NCI-H2196 treated with DMSO at 0.1 percent for 48 hours (cell line): ENCODE data around the gene NIT2.
"Not testable (repeated sequence)": the region's sequence is repeated elsewhere in the genome, so short reads cannot be mapped to it uniquely, and the experiment has no call there.

Source experiments
- DNase-seq: peaks from one replicate; lab custom pipeline; 2025; ENCODE audit not compliant: unreplicated experiment; lab: John Stamatoyannopoulos, UW

The NIT2 gene

DNA sequence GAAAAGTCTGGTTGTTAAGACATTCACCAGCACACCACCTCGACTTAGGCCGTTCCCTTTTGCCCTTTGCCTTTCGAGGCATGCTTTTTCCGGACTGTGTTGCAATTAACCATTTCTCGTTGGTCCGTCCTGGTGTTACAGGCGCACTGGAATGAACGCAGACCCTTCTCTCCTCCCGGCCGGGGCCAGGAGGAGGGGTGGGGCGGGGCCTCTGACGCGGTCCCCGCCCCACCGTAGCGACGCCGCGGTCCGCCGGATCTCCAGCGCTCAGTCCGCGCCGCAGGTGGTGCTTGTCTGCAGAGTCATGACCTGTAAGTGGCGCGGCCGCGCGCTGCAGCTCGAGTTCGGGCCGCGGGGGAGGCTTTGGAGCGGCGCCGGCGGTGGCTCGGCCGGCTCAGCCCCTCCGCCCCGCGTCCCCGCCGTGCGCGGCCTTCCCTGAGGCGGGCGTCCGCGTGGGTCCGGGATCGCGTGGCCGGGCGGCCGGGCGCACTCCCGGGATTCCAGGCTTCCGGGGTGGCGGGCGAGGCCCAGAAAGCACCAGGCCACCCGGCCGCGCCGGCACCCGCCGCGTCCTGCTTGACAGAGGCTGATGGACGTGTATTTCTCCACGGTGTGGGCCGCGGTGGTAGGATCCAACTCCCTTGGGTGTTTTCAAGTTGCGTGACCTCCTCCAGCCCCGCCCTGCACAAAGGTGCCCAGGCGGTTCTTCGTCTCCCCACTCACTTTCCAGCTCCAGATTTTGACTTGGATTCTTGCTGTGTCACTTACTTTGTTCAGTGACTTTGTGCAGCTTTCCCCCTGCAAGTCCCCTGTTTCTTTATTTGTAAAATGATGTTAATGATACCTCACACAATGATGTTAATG, at the start of gene NIT2:
Gene NIT2, plus strand, starts transcription at position 270 of the 864 bp plus-strand sequence. Its CDS starts 35 bp downstream, at position 305.
- peak; percentile 89 for DNase-seq

- no peak for DNase-seq
Observed at GRCh38 chr3:100288288-100288894, 46.2 kb upstream of the NIT2 start.

DNA sequence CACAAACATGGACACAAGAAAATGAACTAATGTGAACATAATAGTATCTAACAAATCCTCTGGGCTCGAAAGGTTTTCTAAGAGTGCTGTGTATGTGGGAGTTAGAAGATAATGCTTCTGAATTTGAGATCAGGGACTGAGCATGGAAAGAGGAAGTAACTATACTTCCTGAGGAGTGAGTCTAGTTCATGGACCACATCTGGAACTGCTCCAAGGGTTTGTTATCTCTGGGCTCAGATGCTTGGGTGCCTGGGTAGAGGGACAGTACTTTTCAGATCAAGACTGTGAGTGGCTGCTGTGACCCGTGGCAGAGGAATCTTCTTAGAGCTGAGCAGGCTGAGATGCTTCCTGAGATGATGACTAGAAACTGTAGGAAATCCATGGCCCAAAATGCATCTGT, 45.2 kb upstream of the NIT2 start:
- no peak for DNase-seq

GRCh38 chr3:100295089-100295488, 39.5 kb upstream of the NIT2 start:
- DNase-seq: no peak

DNA sequence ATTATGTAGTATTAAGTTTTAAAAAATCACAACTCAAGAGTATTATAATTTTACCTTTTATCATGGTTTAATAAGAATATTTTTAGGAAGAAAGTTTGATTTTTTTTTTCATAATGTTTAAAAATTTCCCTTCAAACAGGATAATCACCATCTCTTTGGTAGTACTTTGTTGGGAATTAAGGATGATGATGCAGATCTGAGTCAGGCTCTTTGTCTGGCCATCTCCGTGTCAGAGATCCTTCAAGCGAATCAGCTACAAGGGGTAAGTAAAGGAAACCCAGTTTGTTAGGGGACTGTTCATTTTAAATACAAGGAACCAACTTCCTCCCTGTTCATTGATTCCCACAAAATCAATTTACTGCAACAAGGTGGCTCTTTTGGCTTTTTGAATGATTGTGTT, 36.8 kb upstream of the NIT2 start:
- DNase-seq: no peak

GRCh38 chr3:100299016-100299415, 35.5 kb upstream of the NIT2 start:
- DNase-seq: no peak

DNA sequence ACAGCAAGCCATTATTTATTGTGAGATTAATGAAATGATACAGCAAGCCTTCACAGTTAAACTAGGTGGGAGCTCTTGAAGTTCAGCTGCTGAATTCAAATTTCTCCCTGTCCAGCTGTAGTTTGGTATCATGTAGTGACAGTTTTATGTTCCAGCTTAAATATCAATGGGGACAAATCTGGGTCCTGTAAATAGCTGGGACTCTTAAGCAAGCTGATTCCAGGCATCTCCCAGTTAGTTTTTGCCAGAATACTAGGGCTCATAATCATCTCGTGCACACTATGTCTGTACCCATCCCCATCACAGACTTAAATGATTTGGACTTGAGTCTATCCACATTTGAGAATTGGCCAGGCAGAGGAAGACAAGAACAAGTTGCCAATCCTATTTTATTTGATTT, 27.9 kb upstream of the NIT2 start:
- no peak for DNase-seq

DNA sequence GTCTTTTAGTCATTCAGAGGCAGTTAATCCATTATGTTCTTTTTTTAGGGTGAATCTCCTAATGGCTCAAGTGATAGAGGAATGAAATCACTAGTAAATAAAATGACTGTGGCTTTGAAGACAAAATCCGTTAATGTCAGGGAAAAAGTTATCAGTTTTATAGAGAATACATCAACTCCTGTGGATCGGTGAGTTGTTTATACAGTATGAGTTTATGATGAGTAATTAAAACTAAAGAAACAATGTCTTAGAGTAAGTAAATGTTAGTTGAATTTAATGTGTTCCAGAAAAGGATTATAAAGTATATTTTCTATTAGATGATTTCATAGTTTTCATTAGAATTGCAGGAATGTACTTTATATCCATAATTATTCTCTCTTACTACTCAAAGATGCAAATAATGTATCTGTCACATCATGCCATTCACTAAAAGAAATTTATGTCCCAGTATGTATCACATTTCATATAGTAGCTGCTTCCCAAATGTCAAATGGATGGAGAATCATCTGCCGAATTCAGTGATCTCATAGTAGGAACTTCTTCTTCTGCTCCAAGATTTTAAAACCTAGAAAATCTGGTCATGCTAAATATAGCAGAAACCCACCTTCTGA, 24.1 kb upstream of the NIT2 start:
- DNase-seq: no peak

DNA sequence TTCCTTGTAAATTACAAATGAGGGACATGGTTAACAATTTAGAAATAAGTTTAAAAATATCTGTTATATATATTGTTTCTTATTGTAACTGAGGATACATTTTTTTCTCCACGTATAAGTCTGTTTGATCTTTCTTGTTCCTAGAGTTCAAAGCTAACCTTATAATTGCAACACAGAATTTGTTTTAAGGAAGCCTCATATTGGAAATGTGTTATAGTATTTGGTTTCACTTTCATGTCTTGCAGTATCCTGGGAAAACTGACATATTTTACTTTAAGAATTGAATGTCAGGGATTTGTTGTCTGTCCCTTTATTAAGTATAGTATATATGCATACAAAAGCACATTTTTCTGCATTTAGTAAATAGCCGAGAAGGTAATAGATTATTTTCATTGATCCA, 23.5 kb upstream of the NIT2 start:
- no peak for DNase-seq

GRCh38 chr3:100316641-100317069, 17.9 kb upstream of the NIT2 start:
- no peak for DNase-seq

- DNase-seq: no peak
Observed at GRCh38 chr3:100317912-100318311, 16.6 kb upstream of the NIT2 start.

GRCh38 chr3:100319951-100320350, 14.6 kb upstream of the NIT2 start:
- DNase-seq: no peak

DNA sequence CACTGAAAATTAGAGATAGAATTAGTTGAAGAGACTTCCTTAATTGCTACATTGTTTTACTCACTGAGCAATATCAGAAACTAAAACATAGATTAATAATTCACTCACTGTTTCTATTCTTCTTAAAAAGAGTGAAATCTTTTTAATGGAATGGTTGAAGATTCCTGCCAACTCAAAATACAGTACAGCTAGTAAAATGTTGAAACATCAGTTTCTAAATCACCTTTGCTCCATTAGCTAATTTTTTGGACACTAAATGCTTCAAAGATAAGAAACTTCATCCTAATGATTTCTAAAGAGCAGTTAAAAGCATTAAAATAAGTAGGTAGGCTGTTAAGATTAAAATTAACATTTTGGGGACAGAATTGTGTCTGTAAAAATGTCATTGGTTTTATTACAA, 10.5 kb upstream of the NIT2 start:
- DNase-seq: no peak

DNA sequence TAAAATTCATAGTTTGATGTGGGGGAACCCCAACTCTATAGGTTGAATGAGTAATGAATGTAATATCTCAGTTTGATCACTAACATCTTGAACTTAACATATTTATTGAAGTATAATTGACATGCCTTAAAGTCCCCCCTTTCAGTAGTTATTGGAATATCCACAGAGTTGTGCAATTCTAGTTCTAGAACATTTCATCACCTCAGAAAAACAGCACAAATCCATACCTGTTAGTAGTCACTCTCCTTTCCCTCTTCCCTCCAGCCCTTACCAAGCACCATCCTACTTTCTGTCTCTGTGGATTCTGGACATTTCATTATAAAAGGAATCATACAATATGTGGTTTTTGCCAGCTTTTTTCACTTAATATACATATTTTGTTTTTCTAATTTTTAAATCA, 8.7 kb upstream of the NIT2 start:
- no peak for DNase-seq

DNA sequence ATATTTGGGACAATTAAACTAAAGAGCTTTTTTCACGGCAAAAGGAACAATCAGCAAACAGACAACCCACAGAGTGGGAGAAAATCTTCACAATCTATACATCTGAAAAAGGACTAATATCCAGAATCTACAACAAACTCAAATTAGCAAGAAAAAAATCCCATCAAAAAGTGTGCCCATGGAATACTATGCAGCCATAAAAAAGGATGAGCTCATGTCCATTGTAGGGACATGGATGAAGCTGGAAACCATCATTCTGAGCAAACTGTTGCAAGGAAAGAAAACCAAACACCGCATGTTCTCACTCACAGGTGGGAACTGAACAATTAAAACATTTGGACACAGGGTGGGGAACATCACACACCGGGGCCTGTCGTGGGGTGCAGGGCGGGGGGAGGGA, 7.2 kb upstream of the NIT2 start:
- DNase-seq: not testable (repeated sequence)

DNA sequence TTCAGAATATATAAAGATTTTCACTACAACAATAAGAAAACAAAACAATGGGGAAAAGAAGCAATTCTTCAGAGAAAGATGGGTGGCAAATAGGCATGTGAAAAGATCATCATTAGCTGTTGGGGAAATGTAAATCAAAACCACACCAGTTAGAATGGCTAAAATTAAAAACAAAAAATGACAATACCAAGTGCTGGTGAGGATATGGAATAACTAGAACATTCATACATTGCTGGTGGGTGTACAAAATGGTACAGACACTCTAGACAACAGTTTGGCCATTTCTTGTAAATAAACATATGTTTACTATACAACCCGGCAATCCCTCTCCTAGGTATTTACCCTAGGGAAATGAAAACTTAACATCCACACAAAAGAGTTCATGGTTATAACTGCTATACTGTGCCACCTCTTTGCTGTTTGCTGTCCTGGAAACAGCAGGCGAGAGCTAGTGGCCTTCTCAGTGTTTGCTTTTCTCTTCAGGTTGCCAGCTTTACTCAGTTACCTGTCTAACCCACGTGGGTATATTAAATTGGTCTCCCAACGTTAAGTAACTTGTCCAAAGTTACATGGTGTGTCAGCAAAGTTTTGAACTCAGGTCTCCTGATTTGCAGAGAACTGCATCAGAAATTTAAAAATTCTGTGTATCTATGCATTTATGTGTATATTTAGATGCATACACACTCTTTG, 4.6 kb upstream of the NIT2 start:
- DNase-seq: peak; percentile 8

GRCh38 chr3:100330651-100331050, 3.9 kb upstream of the NIT2 start:
- no peak for DNase-seq

DNA sequence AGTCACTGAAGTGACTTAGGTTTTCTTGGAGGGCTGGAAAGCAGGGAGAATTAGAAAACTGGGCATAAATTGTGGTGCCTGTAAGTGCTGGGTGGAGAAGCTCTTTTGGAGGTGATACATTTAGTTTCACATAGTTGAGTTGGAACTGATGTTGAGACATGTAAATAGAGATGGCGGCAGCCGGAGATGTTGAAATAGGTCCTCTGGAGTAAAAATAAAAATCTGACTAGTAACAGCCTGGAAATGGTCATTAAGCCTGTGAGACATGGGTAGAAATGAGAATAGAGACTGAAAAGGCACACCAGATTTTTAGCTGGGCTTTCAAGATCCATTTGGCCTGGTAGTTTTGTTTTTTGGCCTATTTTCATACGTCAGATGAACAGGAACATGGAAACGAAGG, 2.9 kb upstream of the NIT2 start:
- DNase-seq: no peak

DNA sequence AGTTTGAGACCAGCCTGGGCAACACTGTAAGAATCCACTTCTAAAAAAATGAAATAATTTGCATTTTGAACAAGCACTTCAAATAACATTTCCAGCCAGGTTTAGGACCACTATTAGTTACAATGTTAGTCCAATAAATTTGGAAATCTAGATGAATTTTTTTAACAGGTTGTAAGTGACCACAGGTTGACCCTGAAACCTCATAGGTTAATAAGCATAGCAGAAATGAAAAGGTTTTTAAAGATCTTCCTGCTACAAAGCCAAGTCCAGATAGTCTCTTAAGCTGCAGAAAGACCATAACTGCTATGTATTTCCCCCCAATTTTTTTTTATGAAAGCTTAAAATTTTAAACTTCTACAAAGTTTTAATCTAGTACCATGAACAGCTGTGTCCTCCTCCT, 1.5 kb upstream of the NIT2 start:
- DNase-seq: no peak

- DNase-seq: no peak
Observed at GRCh38 chr3:100333970-100334487, 528 bp upstream of the NIT2 start.

DNA sequence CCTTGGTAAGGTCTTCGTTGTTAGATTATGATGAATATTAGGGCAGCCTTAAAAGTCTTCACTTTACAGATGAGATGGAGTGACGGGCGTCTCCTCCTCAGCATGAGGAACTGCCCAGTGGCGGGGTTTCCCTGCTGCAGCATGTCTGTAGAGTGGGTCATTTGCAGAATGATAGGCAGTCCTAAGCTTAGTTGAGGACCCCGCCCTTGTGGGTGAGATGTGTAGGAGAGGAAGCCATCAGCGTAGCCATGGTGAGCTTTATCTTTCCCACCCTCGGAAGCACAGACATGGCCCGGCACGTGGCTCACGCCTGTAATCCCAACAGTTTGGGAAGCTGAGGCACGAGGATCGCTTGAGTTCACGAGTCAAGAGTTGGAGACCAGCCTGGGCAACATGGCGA, 877 bp downstream of the NIT2 start:
- DNase-seq: no peak
